SJCRH30 (cell line): ENCODE results near the gene APOC3. TPM values are rescaled to one million over a fixed set of nuclear protein-coding genes. Genes with fewer than 3 reads are reported as not detected.

Experiments used
- DNase-seq, 2 experiments: peaks; one replicate each; pipeline ENCODE4 v3.0.0-alpha.2; 2015 to 2020
- H3K27ac ChIP-seq: fragments of 250-450 bp; sonication (Bioruptor Pico); 2 replicates; pipeline ENCODE4 v1.5.1; 2020; ENCODE audit warnings: mild to moderate bottlenecking, moderate library complexity
- H3K27me3 ChIP-seq: fragments of 250-450 bp; sonication (Bioruptor Pico); 2 replicates; pipeline ENCODE4 v1.5.1; 2020; ENCODE audit warnings: mild to moderate bottlenecking, moderate library complexity
- H3K36me3 ChIP-seq: fragments of 250-450 bp; sonication (Bioruptor Pico); 2 replicates; pipeline ENCODE4 v1.5.1; 2020; ENCODE audit warnings: mild to moderate bottlenecking, moderate library complexity
- H3K4me1 ChIP-seq: fragments of 250-450 bp; sonication (Bioruptor Pico); 2 replicates; pipeline ENCODE4 v1.5.1; 2020; ENCODE audit warnings: mild to moderate bottlenecking, moderate library complexity
- H3K4me3 ChIP-seq: fragments of 250-450 bp; sonication (Bioruptor Pico); 2 replicates; pipeline ENCODE4 v1.5.1; 2020; ENCODE audit warnings: mild to moderate bottlenecking, moderate library complexity
- H3K9me3 ChIP-seq: fragments of 250-450 bp; sonication (Bioruptor Pico); replicated peaks from 2 replicates; pipeline ENCODE4 v1.5.1; 2020; ENCODE audit warnings: mild to moderate bottlenecking, moderate library complexity
- total RNA-seq: library from RNA; depleted of rRNA; stranded (reverse); fragments of >200 nt; shearing (Covaris generic); gene quantifications from 2 replicates; pipeline ENCODE4 v1.2.3, GENCODE V29; 2014

APOC3 gene
- total RNA-seq, 1 experiment from 2014 or later = not detected

GRCh38 chr11:116842117-116842516, 12.4 kb downstream of the APOC3 start:
- Histone ChIP-seq H3K27ac (no peak overlapping the region), H3K4me3 (no peak overlapping the region), H3K9me3 (no peaks in the 10 kb centered on the region), H3K27me3 (no peaks in the 10 kb centered on the region), H3K4me1 (no peaks in the 10 kb centered on the region), H3K36me3 (no peaks in the 10 kb centered on the region)
- no peak for DNase-seq

- no peak overlapping the region for H3K4me3 ChIP-seq
- H3K27me3 ChIP-seq = no peaks in the 10 kb centered on the region
- no peaks in the 10 kb centered on the region for H3K9me3 ChIP-seq
- no peaks in the 10 kb centered on the region for H3K4me1 ChIP-seq
- no peaks in the 10 kb centered on the region for H3K36me3 ChIP-seq
- no peak for DNase-seq
- no peak overlapping the region for H3K27ac ChIP-seq
Observed at GRCh38 chr11:116842909-116843308, 13.2 kb downstream of the APOC3 start.

GRCh38 chr11:116843661-116844060, 14.0 kb downstream of the APOC3 start:
- Histone ChIP-seq H3K36me3 (no peaks in the 10 kb centered on the region), H3K27ac (no peak overlapping the region), H3K4me1 (no peaks in the 10 kb centered on the region), H3K27me3 (no peaks in the 10 kb centered on the region), H3K9me3 (no peaks in the 10 kb centered on the region), H3K4me3 (no peak overlapping the region)
- no peak for DNase-seq

GRCh38 chr11:116844722-116845121, 15.0 kb downstream of the APOC3 start:
- Histone ChIP-seq H3K27ac (no peak overlapping the region), H3K27me3 (no peaks in the 10 kb centered on the region), H3K4me3 (no peak overlapping the region), H3K4me1 (no peaks in the 10 kb centered on the region), H3K36me3 (no peaks in the 10 kb centered on the region), H3K9me3 (no peaks in the 10 kb centered on the region)
- no peak for DNase-seq

DNA sequence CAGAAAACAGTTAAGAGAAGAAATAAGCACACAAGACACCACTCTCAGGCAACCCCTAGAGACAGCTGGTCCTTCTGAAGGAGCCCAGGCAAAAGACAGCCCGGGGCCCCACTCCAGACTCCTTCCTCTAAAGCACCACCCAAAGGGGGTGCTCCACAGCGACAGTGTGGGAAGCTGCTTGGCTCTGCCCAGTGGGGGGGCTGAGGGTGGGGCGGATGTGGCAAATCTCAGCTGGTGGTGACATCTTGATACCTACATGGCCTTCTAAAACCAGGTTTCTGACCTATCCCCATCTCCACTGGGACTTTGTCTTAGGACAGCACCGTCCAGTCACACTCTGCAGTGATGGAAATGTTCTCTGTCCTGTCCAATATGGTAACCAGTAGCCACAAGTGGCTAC, 17.9 kb downstream of the APOC3 start:
- Histone ChIP-seq H3K36me3 (no peaks in the 10 kb centered on the region), H3K27ac (no peak overlapping the region), H3K4me1 (no peaks in the 10 kb centered on the region), H3K4me3 (no peak overlapping the region), H3K9me3 (no peaks in the 10 kb centered on the region), H3K27me3 (no peaks in the 10 kb centered on the region)
- no peak for DNase-seq

- Histone ChIP-seq H3K36me3 (no peaks in the 10 kb centered on the region), H3K27ac (no peak overlapping the region), H3K27me3 (no peaks in the 10 kb centered on the region), H3K4me1 (no peaks in the 10 kb centered on the region), H3K9me3 (no peaks in the 10 kb centered on the region), H3K4me3 (no peak overlapping the region)
- no peak for DNase-seq
Observed at GRCh38 chr11:116849060-116849459, 19.4 kb downstream of the APOC3 start.

DNA sequence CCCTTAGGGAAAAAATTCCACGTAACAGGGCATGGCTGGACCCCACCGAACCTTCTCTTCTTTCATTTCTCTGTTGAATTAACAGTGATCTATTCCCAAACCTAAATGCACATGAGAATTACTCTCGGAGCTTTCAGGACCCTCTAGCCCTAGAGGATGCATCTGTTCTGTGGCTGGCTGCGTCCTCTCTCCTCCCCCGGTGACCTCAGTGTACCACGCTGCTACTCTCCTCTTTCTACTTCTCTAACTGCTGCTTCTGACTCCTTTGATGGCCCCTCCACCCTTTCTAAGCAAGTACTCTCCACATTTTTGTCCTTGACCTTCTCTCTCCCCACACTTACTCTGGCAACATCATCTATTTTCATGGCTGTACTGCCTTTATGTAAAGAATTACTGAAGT, 19.8 kb downstream of the APOC3 start:
- Histone ChIP-seq H3K36me3 (no peaks in the 10 kb centered on the region), H3K9me3 (no peaks in the 10 kb centered on the region), H3K27me3 (no peaks in the 10 kb centered on the region)

DNA sequence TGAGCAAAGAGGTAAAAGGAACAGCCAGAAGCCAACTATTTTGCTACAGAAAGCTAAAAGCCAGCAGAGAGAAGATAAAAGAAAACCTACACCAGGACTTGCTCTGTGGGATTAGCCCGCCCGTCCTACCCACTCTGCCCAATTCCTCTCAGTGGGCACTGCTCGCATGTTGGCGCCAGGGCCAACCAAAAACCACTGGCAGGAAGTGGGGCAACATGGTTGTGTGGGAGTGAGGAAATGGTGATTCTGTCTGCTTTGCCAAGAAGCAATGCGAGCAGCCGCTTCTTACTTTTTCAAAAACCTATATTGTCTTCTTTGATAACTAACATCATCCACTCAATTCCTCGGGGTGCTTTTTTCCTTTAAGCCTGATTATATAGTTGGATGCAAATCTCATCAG, 21.9 kb downstream of the APOC3 start:
- no peak overlapping the region for H3K27ac ChIP-seq
- H3K36me3 ChIP-seq = no peaks in the 10 kb centered on the region
- no peak overlapping the region for H3K4me3 ChIP-seq
- H3K27me3 ChIP-seq = no peaks in the 10 kb centered on the region
- no peak for DNase-seq
- H3K4me1 ChIP-seq = no peaks in the 10 kb centered on the region
- H3K9me3 ChIP-seq = no peaks in the 10 kb centered on the region

More for the DNA sequence above, 19.8 kb downstream of the APOC3 start:
- H3K4me1 ChIP-seq = no peaks in the 10 kb centered on the region
- no peak overlapping the region for H3K4me3 ChIP-seq
- no peak overlapping the region for H3K27ac ChIP-seq
- DNase-seq = no peak

DNA sequence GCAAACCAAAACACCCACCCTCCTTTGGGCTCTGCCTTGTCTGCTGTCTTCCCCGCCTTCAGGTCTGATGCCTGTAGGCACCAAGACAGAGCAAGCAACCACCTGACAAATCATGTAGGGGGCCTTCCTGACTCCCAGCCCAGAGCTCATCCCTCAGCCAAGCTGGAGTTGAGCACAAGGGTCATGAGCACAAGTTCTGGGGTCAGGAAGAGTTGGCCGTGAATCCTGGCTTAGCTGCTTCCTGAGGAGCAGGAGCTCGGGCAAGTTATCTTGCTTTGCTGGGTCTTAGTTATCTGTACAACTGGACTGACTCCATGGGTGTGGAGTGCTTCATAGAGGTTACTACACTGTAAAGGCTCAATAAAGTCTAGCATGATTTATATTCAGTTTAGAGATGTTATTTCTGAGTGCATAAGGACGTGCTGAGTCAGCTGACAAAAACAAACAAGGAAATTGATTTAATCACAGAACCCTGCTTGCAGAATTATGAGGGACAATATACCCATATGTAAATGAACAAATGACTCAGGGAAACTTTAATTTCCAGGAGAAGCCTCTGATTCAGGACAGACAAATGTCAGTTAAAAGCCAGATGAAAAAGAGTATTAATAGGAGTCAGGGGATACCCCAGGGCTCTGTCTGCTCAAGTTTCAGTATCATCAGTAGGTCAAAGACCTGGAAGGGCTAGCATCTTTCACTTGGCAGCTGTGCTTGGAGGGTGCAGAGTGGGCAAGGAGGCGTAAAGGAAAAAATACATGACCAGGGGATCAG, 22.7 kb downstream of the APOC3 start:
- no peaks in the 10 kb centered on the region for H3K4me1 ChIP-seq
- no peaks in the 10 kb centered on the region for H3K9me3 ChIP-seq
- H3K4me3 ChIP-seq = no peak overlapping the region
- no peak for DNase-seq
- H3K27ac ChIP-seq = no peak overlapping the region
- H3K36me3 ChIP-seq = no peaks in the 10 kb centered on the region
- H3K27me3 ChIP-seq = no peaks in the 10 kb centered on the region

GRCh38 chr11:116853461-116854073, 23.9 kb downstream of the APOC3 start:
- H3K4me3 ChIP-seq = no peak overlapping the region
- H3K4me1 ChIP-seq = no peaks in the 10 kb centered on the region
- H3K27ac ChIP-seq = no peak overlapping the region
- peak; percentile 35 to 53 for DNase-seq
- H3K27me3 ChIP-seq = no peaks in the 10 kb centered on the region
- H3K9me3 ChIP-seq = no peaks in the 10 kb centered on the region
- H3K36me3 ChIP-seq = peaks cover 3% of the 10 kb centered on the region; the same call in 1 of the 2 replicates

DNA sequence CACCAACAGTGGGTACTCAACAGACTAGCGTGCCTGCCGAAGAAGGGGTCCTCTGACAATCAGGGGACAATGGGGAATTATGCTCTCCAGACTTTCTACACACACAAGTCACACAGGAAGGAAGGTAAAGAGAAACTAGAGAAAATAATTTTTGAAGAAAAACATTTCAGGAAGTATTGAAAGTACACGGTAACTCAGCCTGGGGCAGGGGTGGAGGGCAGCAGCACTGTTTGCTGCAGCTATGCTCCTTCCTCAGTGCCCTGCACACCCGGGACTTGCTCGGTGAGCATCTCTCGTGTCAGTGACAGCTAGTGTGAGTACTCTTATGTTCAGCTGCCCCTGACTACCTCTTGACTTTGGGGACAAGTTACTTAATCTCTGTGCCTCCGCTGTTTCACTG, 25.7 kb downstream of the APOC3 start:
- no peak for DNase-seq
- Histone ChIP-seq H3K27me3 (no peaks in the 10 kb centered on the region), H3K4me3 (no peak overlapping the region), H3K27ac (no peak overlapping the region), H3K9me3 (no peaks in the 10 kb centered on the region), H3K4me1 (no peaks in the 10 kb centered on the region), H3K36me3 (peaks cover 3% of the 10 kb centered on the region; the same call in 1 of the 2 replicates)

GRCh38 chr11:116856423-116856822, 26.7 kb downstream of the APOC3 start:
- no peak for DNase-seq

GRCh38 chr11:116857316-116857715, 27.6 kb downstream of the APOC3 start:
- Histone ChIP-seq H3K4me1 (no peaks in the 10 kb centered on the region), H3K9me3 (no peaks in the 10 kb centered on the region), H3K27ac (no peak overlapping the region), H3K36me3 (peaks cover 3% of the 10 kb centered on the region; the same call in 1 of the 2 replicates), H3K4me3 (no peak overlapping the region), H3K27me3 (no peaks in the 10 kb centered on the region)
- DNase-seq = no peak

More at GRCh38 chr11:116856423-116856822, 26.7 kb downstream of the APOC3 start:
- H3K27ac ChIP-seq = no peak overlapping the region
- peaks cover 3% of the 10 kb centered on the region; the same call in 1 of the 2 replicates for H3K36me3 ChIP-seq
- H3K27me3 ChIP-seq = no peaks in the 10 kb centered on the region
- H3K4me1 ChIP-seq = no peaks in the 10 kb centered on the region
- H3K4me3 ChIP-seq = no peak overlapping the region
- no peaks in the 10 kb centered on the region for H3K9me3 ChIP-seq

- Histone ChIP-seq H3K36me3 (peaks cover 3% of the 10 kb centered on the region; the same call in 1 of the 2 replicates), H3K9me3 (no peaks in the 10 kb centered on the region), H3K4me1 (no peaks in the 10 kb centered on the region), H3K4me3 (no peak overlapping the region), H3K27me3 (no peaks in the 10 kb centered on the region), H3K27ac (no peak overlapping the region)
- DNase-seq = no peak
Observed at GRCh38 chr11:116857936-116858335, 28.2 kb downstream of the APOC3 start.

DNA sequence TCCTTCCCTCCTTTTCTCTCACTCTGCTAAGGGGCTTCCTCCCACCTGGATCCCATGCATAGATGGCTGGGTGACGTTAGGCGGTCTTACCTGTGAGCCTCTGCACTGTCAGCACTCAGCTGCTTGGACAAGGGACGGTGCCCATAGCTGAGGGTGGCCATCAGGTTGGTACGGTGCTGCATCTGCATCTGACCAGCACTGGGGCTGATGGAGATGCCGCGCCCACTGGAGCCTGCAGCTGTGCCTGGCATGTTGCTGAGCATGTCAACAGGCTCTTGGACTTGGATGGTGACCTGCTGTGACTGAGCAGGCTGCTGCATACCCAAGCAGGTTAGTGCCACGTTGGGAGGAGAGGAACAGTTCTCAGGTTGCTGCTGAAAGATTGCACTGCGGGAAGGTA, 29.5 kb downstream of the APOC3 start:
- Histone ChIP-seq H3K4me1 (no peaks in the 10 kb centered on the region), H3K36me3 (peaks cover 3% of the 10 kb centered on the region; the same call in 1 of the 2 replicates), H3K27ac (no peak overlapping the region), H3K27me3 (no peaks in the 10 kb centered on the region), H3K4me3 (no peak overlapping the region), H3K9me3 (no peaks in the 10 kb centered on the region)
- no peak for DNase-seq
